GM21529 (cell line): ENCODE data around the gene CPED1.
"Not testable (repeated sequence)": the region's sequence is repeated elsewhere in the genome, so short reads cannot be mapped to it uniquely, and the experiment has no call there.

Experiments used
- ATAC-seq: cut with Tn5 transposase; IDR thresholded peaks from one replicate; pipeline ENCODE4 v1.9.1; 2021; ENCODE audit not compliant: unreplicated experiment

CPED1 gene

DNA sequence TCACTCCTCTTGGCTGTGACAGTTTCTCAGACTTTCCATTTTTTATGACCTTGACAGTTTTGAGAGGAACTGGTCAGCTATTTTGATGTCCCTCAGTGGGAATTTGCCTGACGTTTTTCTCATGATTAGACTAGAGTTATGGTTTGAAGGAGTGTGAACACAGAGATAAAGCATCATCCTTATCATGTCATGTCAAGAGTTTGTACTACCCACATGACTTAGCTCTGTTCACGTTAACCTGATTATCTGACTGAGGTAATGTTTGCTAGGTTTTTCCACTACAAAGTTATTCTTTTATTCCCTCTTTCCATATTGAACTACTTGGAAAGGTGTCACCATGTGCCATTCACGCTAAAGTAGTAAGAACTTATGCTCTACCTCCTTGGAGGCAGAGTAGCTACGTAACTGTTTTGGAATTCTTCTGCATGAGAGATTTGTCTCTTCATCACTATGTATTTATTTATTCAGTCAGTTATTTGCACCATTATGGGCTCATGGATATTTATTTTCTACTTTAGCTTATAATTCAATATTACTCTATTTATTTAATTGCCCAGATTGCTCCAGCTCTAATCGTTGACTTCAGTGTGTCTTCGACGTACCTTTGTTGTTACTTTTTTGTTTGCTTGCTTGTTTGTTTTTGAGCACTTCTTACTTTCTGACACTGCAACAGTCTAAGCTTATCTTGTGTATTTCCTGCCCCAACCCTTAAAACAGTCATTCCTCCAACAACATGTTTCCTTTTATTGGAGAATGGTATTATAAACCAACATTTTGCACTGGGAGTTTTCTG, 50.4 kb downstream of the CPED1 start:
- ATAC-seq: no peak

DNA sequence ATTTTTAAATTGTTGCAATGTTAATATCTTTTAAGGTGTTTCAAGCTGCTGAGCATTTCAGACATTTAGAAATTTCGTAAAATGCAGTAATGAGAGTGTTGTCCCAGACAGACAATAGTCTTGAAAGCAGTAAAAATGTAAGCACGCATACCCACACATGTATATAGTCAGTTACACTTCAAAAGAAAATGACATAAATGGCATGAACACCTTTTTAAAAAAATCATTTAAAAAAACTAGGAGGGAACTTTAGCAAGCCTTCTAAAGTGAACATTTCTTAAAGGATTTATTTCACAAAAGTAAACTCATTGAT, 51.0 kb downstream of the CPED1 start:
- ATAC-seq: no peak

DNA sequence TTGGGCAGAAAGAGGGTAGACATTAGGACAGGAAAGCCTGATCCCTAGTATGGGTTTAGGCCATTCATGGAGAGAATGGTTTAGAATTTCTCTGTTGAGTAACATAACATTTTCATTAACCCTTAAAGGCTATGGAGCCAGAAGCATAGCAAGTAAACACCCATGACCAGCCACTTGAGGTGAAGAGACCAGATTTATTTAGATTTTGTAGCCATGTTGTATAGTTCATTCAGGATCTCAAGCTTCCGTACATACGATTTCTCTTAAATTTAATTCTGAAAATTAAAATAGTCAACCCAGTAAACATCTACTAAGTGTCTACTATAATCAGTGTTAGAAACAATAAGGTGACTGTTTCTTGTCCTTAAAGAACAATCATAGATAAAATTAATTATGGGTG, 51.5 kb downstream of the CPED1 start:
- ATAC-seq: no peak

DNA sequence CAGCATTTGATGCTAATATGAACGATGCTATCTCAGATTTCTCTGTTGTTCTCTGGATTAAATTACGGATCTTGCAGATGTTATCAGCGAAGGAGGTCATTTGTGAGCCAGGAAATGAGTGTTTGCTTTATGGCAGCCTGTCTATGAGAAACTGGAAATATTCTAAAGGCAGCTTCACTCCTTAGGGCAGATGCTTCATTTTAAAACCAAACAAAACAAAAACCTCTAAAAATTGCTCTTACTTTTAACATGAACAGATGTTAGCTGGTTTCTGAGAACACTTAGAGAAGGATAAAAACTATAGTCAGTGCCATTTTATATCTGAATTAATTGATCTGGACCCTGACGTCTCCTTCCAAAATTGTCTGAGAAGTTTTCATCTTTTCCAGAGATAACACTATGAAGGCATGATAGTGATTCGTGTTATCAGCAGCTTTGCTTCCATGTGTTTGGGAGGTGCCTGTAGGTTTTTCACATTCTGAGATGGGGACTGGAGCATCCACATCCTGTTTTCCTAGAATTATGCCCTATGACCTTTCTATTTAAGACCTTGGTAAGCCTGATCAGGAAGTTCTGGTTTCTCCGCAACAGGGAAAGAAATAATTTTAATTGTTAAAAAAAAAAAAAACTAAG, 53.1 kb downstream of the CPED1 start:
- ATAC-seq: no peak

DNA sequence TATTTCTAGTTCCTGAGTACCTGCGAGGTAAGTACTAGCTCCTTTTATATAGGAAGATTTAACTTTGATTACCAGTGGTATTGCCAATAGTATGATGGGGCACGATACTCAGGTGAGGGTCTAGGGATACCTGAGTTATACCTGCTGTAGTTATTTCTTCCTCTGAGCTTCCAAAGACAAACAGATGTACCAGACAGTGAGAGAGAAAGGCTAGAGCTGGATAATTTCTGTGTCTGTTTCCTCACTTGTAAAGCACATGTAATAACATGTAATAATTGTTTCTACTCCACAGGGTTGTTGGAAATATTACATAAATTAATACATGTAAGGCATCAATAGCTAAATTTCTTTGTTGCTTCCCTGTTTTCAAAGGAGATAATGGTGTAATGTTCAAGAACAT, 53.7 kb downstream of the CPED1 start:
- no peak for ATAC-seq

DNA sequence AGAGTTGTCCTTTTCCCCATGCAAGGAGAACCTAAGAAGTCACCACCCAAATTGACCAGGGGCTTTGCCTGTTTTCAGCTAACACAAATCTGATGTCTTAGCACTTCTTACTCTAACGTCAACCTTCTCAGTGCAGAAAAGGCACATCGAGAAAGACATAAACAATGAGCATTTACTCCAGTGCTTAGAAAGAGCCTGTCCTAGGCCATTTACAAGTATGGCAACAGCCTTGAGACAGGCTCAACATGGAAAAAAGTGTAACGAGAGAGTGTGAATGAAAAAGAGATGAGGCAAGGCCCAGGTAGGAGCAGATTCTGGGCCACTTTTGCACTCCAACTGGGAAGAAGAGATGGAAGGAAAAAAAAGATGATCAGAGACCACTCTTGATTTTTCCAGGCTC, 54.4 kb downstream of the CPED1 start:
- ATAC-seq: no peak

DNA sequence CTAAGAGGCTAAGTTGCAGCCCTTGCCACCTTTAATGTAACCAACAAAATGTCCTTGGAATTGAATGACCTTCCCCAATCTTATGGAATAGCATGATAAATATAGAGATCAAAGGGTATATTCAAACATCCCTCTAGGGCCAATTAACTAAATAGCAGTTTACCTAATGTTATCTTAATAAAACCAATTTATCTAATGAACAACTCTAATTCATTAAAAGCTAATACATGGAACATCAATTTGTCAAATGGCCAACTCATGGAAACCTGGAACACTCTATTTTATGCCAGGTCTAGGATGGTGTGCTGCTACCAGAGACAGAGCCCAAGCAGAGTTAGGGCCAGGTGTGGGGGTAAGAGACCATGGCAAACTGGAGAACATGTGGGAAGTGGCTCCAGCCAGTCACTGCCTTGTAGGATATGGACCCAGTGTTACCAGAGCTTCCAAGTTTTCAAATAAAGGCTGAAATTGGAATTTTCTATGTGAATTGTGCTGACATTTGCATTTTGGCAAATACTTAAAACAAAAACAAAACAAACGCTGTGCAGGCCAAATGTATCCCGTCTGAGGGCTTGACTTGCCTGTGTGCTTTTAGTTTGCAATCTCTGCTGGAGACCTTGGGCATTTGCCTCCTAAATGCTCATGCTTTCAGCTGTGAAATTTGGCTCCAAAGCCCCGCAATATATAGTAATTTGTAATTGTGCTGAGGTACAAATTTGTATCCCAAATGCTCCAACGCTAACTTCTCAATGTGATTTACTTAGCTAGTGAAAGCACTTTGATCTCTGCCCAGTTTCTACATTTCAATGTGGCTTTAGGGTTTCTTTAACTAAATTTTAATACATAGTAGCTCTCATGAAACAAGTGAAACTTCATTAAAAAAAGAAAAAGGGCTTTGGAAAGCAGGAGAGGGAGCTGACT, 55.1 kb downstream of the CPED1 start:
- no peak for ATAC-seq

DNA sequence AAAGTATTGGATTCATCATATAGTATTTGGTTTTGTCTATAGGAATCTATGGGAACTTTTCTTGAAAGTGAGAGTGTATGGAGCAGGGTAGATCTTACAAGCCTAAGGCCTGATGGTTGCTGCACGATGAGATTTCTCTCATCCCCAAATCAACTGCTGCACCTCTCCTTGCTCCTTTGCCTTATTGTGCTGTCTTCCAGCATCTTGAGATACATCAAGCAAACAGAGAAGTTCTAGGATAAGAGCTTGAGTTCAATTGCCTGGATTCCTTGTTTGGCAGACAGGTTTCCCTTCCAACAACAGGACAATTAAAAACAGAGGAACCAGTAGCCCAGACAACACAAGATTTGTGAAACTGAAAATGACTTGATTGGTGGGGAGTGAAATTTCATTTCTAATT, 56.6 kb downstream of the CPED1 start:
- no peak for ATAC-seq

DNA sequence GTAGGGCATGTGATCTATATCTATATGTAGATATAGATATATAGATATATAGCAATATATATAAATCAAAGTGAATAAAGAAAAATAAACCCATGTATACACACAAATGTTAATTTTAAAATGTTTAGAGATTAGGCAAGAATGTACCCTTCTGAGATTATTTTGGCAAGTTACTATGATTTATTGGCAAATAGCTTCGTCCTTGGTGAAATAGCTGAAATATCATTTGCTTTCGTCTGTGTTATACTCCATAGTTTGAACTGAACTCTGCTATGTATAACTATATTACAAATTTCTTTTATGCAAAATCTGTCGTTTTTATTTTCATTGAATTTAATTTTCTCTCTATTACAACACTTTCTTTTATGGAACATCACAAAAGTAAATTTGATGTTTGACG, 57.5 kb downstream of the CPED1 start:
- no peak for ATAC-seq

DNA sequence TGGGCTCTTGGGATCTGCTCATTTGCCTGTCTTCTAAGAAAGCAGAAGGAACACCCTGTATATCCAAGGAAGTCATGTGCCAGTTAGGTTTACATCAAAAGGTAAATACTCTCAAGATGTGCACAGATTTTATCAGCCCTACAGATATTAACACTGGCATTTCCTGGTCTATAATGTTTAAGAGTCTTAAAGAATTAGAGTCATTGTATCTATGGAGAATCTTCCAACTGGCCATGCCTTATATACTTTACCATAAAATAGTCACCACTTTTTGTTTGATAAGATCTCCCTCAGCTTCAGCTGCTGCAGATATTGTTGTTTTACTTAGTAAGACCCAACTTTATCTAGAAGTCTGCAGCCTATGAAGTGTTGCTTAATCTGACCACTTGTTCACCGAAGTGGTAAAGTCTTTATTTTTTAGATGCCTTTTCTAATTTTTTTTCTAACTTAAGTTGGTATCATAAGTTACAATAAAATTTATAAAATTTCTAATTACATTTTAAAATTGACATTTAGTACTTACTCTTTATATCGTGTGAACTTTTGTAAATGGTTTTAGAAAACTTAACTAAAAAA, 58.5 kb downstream of the CPED1 start:
- no peak for ATAC-seq

DNA sequence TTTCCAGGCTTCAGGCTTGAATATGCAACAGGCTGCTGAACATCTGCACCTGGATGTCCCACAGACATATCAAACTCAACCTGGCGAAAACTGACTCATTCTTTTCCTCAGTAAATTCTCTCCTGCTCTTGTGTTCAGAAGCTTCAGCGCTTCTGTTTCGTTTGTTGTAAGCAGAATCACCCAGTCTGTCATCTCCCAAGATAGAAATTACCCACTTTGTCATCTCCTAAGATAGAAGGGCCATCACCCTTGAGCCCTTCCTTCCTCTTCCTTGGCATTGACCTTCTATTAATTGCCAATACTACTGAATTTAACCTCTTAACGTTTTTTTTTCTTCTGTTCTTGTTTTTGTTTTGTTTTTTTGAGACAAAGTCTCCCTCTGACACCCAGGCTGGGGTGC, 59.7 kb downstream of the CPED1 start:
- ATAC-seq: no peak

DNA sequence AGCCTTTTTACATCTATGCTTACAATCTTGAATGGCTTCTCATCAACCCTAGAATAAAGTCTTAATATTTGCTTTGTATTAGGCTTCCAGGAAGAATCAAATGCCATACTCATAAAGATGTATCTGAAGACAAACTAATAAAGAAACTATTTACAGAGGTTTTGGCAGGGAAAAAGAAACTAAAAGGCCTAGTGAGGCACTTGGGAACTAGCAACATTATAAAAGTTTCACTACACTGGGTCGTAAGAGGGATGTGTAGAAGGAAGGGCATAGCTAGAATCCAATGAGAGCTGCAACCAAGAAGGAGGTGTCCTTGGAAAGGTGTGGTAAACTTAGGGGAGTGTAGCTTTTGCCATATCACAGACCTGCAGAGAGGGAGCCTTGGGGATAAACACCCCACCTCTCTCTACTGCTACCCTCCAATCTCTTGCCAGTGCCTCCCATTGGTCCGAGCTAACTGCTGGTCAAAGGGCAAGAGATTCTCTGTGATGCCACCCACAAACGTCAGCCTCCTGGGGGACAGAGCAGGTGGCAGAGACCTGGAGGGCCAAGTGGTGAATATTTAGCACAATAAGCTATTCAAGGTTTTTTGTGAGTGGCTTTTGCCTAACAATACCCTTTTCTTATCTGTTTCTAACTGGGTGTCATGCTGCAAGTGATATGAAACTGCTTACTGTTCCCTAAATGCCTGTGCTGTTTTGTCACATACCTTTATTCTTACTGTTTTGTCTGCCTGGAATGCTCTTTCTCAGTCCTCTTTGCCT, 60.7 kb downstream of the CPED1 start:
- no peak for ATAC-seq

DNA sequence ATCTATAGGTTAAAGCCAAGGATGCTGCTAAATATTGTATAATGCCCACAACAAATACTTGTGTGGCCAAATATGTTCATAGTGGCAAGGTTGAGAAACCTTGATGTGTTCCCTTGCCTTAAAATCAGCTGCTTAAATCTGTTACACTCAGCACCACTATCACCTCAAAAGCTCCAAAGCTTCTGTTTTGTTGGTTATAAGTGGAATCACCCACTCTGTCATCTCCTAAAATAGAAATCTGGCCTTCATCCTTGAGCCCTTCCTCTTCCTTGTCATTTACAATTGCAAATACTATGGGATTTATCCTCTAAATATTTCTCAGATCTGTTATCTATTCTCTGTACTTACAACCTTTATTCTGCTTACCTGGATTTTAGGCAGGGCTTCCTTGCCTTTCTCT, 61.4 kb downstream of the CPED1 start:
- ATAC-seq: no peak

DNA sequence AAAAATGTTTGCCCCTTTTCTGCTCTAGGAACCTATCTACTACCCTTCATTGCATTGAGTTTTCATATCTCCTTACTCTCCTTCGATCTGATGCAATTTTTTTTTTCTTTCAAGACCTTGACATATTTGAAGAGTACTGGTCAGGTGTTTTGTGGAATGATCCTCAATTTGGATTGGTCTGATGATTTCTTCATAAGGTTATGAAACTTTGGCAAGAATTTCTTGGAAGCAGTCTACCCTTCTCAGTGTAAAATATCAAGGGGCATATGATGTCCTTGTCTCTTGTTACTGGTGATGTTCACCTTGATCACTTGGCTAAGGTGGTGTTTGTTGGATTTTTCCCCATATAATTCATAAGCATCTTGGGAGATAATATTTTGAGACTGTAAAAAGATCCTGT, 64.7 kb downstream of the CPED1 start:
- ATAC-seq: no peak

DNA sequence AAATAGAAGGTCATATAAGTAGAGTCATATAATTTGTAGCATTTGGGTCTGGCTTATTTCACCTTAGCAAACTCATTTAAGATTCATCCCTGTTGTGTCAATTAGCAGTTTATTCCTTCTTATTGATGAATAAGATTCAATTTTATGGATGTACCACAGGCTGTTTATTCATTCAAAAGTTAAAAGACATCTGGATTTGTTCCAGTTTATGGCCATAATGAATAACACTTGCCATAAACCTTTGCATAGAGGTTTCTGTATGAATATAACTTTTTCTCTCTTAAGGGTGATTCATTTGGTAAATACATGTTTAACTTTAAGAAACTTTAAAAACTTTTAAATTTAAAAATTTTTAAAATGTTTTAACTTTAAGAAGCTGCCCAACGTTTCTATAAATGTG, 66.4 kb downstream of the CPED1 start:
- ATAC-seq: no peak

DNA sequence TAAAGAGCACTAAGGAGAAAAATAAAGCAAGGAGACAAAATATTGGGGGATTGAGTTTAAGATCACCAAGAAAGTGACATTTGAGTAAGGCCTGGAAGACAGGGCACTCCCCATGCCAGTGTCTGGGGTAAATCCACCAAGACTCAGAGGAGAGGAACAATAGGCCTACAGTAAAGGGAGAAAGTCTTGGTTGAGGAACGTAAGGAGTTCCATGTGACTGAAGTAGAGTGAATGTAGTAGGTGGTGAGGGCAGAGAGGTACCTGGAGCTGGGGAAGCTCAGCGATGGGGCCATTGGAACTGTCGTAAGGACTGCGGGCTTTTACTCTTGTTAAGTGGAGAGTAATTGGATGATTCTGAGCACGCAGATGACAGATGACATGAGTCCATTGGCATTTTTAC, 69.4 kb downstream of the CPED1 start:
- no peak for ATAC-seq

DNA sequence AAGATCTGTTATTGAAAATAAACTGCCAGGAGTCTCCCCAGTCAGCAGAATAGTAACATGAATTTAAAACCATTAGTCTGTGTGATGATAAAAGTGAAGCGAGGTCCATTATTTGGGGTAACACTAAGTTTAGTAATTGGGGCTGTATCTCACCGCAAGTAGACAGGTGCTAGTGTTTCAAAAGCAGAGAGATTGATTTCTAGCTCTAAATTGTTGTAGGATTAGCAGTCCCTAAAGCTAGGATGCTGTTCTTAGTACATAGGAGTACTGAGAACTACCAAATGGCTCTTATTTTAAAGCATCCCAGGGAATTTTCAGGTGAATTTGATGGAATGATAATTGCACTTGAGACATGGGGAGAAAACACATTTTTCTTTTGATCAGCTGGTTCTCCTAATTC, 70.5 kb downstream of the CPED1 start:
- ATAC-seq: no peak

DNA sequence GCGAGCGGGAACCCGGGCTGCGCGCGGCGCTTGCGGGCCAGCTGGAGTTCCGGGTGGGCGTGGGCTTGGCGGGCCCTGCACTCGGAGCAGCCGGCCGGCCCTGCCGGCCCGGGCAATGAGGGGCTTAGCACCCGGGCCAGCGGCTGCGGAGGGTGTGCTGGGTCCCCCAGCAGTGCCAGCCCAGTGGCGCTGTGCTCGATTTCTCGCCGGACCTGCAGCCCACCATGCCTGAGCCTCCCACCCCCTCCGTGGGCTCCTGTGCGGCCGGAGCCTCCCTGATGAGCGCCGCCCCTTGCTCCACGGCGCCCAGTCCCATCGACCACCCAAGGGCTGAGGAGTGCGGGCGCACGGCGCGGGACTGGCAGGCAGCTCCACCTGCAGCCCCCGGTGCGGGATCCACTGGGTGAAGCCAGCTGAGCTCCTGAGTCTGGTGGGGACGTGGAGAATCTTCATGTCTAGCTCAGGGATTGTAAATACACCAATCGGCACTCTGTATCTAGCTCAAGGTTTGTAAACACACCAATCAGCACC, 71.5 kb downstream of the CPED1 start:
- ATAC-seq: not testable (repeated sequence)

DNA sequence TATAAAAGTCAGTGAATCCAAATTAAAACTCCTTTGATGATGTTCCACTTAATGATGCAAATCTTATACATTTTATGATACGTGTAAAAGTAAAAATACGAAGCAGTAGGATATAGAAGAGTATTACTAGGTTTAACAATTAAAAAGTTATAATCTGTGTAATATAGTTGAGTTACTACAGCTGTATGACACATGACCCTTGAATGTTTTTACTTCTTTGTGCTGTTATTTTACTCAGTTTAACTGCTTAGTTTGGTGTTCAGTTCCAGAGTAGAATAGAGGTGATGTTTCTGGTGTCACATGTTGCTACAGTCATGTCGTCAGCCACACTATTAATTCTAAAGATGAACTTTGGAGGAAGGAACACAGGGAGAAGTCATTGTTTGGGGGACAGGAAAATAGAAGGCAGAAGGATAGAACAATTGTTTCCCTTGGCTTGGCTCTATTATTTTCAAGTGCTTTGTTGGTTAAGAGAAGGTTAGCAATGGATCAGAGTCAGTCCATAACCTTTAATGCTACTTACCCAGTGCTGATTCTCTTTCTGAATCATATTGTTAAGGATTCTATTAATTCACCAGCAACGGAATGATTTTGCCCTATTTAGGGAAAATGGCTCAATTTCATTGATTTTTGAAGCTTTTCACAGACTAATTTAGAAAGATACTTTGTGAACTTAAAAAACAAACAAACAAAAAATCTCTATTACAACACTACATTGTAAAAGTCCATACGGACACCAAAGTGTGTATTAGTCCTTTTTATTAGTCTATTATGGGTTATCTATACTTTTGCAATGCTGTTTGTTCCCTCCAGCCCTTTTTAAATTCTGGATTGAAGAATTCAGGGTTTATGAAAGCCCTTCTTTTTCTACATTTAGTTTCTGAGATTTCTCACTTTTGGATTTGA, 73.4 kb downstream of the CPED1 start:
- ATAC-seq: no peak
